ENCODE measurements around the gene TANGO2.

- TF ChIP-seq POLR2A (IDR thresholded peaks at IDR 0.05), result no peak
- no peak for TF ChIP-seq CTCF (IDR thresholded peaks at IDR 0.05)
- TF ChIP-seq EP300 (IDR thresholded peaks at IDR 0.05), result no peak
Observed at GRCh38 chr22:20043057-20043996, 22.4 kb downstream of the TANGO2 start.
